ENCODE measurements around the gene ZSCAN10. TPM values are rescaled to one million over a fixed set of nuclear protein-coding genes. Genes with fewer than 3 reads are reported as not detected.
A peak's percentile ranks its signal among the peaks of the same experiment; 100 is the strongest.

ZSCAN10 gene
- total and polyA plus RNA-seq, 9 of the 15 experiments (the other 6 are each of a cell fraction or from before 2014, with no cell fraction given), result 0.22 TPM; not detected in 8

DNA sequence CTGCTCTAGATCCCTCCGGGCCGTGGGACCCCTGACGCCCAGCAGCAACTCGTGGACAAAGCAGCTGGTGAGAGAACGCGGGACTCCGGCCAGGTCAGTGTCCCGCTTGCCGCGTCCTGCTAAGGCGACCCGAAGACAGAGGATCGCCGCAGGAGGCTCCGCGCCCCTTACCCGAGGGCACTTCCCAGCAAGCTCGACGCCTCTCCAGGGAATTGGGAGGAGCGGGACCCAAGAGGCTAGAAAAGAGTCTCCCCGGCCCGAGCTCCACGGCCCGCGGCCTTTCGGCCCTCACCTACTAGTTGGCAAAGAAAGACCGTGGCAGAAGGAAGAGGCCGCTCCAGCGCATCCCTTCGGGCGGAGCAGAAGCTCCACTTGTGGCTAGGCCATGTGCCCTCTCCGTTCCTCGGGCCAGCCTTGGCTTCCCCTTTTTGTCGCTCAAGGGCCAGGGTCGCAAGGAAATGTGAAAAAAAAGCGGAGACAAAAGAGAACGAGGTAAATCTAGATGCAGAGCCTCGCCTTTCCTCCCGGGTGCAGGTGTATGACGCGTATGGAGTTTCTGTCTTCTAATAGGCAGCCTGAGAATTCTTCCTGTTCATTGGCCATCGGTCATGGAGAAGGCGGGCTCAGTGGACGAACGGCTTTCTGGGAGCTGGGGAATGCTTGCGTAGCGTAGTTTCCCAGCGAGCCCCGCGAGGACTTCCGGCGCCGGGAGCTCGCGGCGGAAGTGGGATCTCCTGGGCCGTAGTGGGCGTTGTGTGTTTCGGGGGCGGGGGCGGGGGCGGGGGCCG is 35.4 kb upstream of the ZSCAN10 start, which contains the start of gene ZNF213 (continued):
- TF ChIP-seq ZNF280B (CRISPR knock-in tag; IDR thresholded peaks at IDR 0.05) (no peak), ZBTB2 (IDR thresholded peaks at IDR 0.05) (no peak), SMARCA5 (IDR thresholded peaks at IDR 0.05) (no peak), BRF1 (IDR thresholded peaks at IDR 0.05; ENCODE audit: borderline replicate concordance, extremely low read depth, insufficient read length) (no peak), NCOA1 (IDR thresholded peaks at IDR 0.05; ENCODE audit: low read depth) (no peak), COPS2 (conservative IDR thresholded peaks at IDR 0.05) (no peak), EP400 (IDR thresholded peaks at IDR 0.05) (peak; percentile 88), CHD2 (IDR thresholded peaks at IDR 0.05; ENCODE audit: low read depth, low read length) (no peak; the same call in 1 of the 2 replicates), CXXC5 (CRISPR knock-in tag; IDR thresholded peaks at IDR 0.05) (peak; percentile 41; the same call in 1 of the 2 replicates), MCM3 (IDR thresholded peaks at IDR 0.05) (no peak), SLC30A9 (CRISPR knock-in tag; IDR thresholded peaks at IDR 0.05) (no peak), KDM1A (IDR thresholded peaks at IDR 0.05) (no peak), ATF6 (CRISPR knock-in tag; IDR thresholded peaks at IDR 0.05) (no peak), IRF1 (CRISPR knock-in tag; IDR thresholded peaks at IDR 0.05; ENCODE audit: borderline replicate concordance) (no peak), BDP1 (IDR thresholded peaks at IDR 0.05; ENCODE audit: insufficient read depth, insufficient read length) (no peak), RFX7 (CRISPR knock-in tag; IDR thresholded peaks at IDR 0.05) (no peak), DDX20 (tag; IDR thresholded peaks at IDR 0.05; ENCODE audit: low read depth) (no peak)
- TF ChIP-seq, protein P1, sequence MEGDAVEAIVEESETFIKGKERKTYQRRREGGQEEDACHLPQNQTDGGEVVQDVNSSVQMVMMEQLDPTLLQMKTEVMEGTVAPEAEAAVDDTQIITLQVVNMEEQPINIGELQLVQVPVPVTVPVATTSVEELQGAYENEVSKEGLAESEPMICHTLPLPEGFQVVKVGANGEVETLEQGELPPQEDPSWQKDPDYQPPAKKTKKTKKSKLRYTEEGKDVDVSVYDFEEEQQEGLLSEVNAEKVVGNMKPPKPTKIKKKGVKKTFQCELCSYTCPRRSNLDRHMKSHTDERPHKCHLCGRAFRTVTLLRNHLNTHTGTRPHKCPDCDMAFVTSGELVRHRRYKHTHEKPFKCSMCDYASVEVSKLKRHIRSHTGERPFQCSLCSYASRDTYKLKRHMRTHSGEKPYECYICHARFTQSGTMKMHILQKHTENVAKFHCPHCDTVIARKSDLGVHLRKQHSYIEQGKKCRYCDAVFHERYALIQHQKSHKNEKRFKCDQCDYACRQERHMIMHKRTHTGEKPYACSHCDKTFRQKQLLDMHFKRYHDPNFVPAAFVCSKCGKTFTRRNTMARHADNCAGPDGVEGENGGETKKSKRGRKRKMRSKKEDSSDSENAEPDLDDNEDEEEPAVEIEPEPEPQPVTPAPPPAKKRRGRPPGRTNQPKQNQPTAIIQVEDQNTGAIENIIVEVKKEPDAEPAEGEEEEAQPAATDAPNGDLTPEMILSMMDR (IDR thresholded peaks at IDR 0.05 in 2 of 3, conservative IDR thresholded peaks at IDR 0.05 in 1 of 3; ENCODE audit: insufficient read depth in 2 of 3, low read depth in 1 of 3, low read length in 3 of 3), result no peak
